Measurements from ENCODE around the gene EBPL. TPM values are rescaled to one million over a fixed set of nuclear protein-coding genes. Genes with fewer than 3 reads are reported as not detected.

The EBPL gene
- total and polyA plus RNA-seq, 3 experiments from 2014 or later, result 47.9 to 53.3 (median 51.6) TPM

GRCh38 chr13:49669735-49670309 lies 21.5 kb downstream of the EBPL start:
- Histone ChIP-seq H3K36me3 (ENCODE audit: insufficient read depth, low read length) (no peaks in the 10 kb centered on the region), H3K27me3 (ENCODE audit: insufficient read depth, low read length, poor library complexity, severe bottlenecking) (no peaks in the 10 kb centered on the region), H3K27ac (ENCODE audit: low read depth, low read length) (no peak overlapping the region), H3K4me3 (ENCODE audit: low read length) (no peak overlapping the region), H3K9me3 (ENCODE audit: low read length) (no peaks in the 10 kb centered on the region), H3K4me1 (ENCODE audit: insufficient read depth, low read length) (no peaks in the 10 kb centered on the region)
- Mint-ChIP-seq H3K27me3 (no peaks in the 10 kb centered on the region), H3K9me3 (no peaks in the 10 kb centered on the region), H3K27ac (peak overlapping the region in 1 of 8 donors; percentile 60), H3K4me1 (peaks cover 0 to 11% (median 0%) of the 10 kb centered on the region in 3 donors), H3K36me3 (peaks cover 0 to 27% (median 5%) of the 10 kb centered on the region in 3 donors), H3K4me3 (no peak overlapping the region)
- DNase-seq, result peak in 1 of 5 donors; percentile 12
- POLR2A ChIA-PET, result no interaction called here
- CTCF ChIA-PET, result interaction anchor here (0.7 to 1.2 kb wide), 4 partner anchors 13 to 179 kb away, joined by 3 read pairs; no protein-coding TSS in a partner anchor

- DNase-seq, result no peak
- Histone ChIP-seq H3K4me3 (ENCODE audit: low read length) (no peak overlapping the region), H3K9me3 (ENCODE audit: low read length) (no peaks in the 10 kb centered on the region), H3K36me3 (ENCODE audit: insufficient read depth, low read length) (no peaks in the 10 kb centered on the region), H3K4me1 (ENCODE audit: insufficient read depth, low read length) (no peaks in the 10 kb centered on the region), H3K27me3 (ENCODE audit: insufficient read depth, low read length, poor library complexity, severe bottlenecking) (no peaks in the 10 kb centered on the region), H3K27ac (ENCODE audit: low read depth, low read length) (no peak overlapping the region)
- Mint-ChIP-seq H3K4me1 (peaks cover 0 to 9% (median 0%) of the 10 kb centered on the region in 3 donors), H3K36me3 (peaks cover 0 to 32% (median 5%) of the 10 kb centered on the region in 3 donors), H3K9me3 (no peaks in the 10 kb centered on the region), H3K27me3 (no peaks in the 10 kb centered on the region), H3K27ac (peak overlapping the region in 1 of 8 donors; percentile 51), H3K4me3 (no peak overlapping the region)
- ChIA-PET POLR2A (no interaction called here), CTCF (no interaction called here)
These were observed 23.5 kb downstream of the EBPL start for GRCh38 chr13:49667773-49668172.

DNA sequence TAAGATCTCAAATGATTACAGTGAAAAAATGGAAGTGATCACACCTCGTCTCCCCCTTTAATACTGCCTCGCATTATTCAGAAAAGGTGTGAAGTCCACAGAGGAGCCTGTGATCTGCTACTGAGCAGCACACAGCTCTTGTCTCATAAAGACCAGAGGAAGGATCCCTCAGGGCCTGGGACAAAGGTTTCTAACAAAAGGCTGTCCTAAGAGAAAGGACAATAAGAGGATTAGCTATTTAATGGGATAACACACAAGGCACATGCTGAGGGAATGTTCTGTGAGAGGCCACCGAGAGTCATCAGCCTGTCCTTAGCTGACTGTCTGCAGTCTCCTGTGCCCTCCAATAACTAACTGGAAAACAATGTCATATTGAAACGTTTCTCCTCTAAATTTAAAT lies 26.7 kb downstream of the EBPL start:
- no peaks in the 10 kb centered on the region for H3K27me3 ChIP-seq (ENCODE audit: insufficient read depth, low read length, poor library complexity, severe bottlenecking)
- no peak overlapping the region for H3K27ac ChIP-seq (ENCODE audit: low read depth, low read length)
- no peak overlapping the region for H3K4me3 Mint-ChIP-seq
- no peaks in the 10 kb centered on the region for H3K27me3 Mint-ChIP-seq
- POLR2A ChIA-PET, result no interaction called here
- H3K27ac Mint-ChIP-seq, result peak overlapping the region in 1 of 8 donors; percentile 62
- no peaks in the 10 kb centered on the region for H3K4me1 ChIP-seq (ENCODE audit: insufficient read depth, low read length)
- H3K9me3 Mint-ChIP-seq, result no peaks in the 10 kb centered on the region
- no peak overlapping the region for H3K4me3 ChIP-seq (ENCODE audit: low read length)
- CTCF ChIA-PET, result interaction anchor here (0.7 kb wide), 1 partner anchor 1115 kb away, joined by 3 read pairs; no protein-coding TSS in a partner anchor
- H3K36me3 ChIP-seq (ENCODE audit: insufficient read depth, low read length), result no peaks in the 10 kb centered on the region
- peaks cover 0 to 2% (median 0%) of the 10 kb centered on the region in 3 donors for H3K4me1 Mint-ChIP-seq
- H3K9me3 ChIP-seq (ENCODE audit: low read length), result no peaks in the 10 kb centered on the region
- peaks cover 5 to 61% (median 9%) of the 10 kb centered on the region in 3 donors for H3K36me3 Mint-ChIP-seq
- no peak for DNase-seq

- H3K27me3 ChIP-seq (ENCODE audit: insufficient read depth, low read length, poor library complexity, severe bottlenecking), result no peaks in the 10 kb centered on the region
These were observed 34.0 kb downstream of the EBPL start for GRCh38 chr13:49657241-49657641.

DNA sequence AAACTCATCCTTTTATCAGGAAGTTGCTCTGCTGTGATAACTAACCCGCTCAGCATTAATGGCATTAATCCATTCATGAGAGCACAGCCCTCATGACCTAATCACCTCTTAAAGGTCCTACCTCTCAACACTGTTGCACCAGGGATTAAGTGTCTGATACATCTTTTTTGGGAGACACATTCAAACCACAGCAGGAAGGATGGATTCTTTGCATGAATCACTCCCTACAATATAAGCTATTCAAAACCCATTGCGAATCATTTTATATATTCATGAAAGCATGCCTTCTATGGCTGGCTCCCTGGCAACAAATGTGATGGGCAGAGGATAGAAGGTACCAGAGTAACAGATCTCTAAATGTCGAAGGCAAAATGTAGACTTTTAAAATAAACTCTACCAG lies 35.4 kb downstream of the EBPL start:
- Mint-ChIP-seq H3K9me3 (no peaks in the 10 kb centered on the region), H3K27ac (no peak overlapping the region), H3K36me3 (peaks cover 3 to 22% (median 8%) of the 10 kb centered on the region in 3 donors), H3K4me1 (peaks cover 0 to 2% (median 0%) of the 10 kb centered on the region in 3 donors), H3K27me3 (no peaks in the 10 kb centered on the region), H3K4me3 (no peak overlapping the region)
- POLR2A ChIA-PET, result no interaction called here
- CTCF ChIA-PET, result no interaction called here
- H3K27ac ChIP-seq (ENCODE audit: low read depth, low read length), result no peak overlapping the region
- no peak for DNase-seq
- H3K36me3 ChIP-seq (ENCODE audit: insufficient read depth, low read length), result no peaks in the 10 kb centered on the region
- no peaks in the 10 kb centered on the region for H3K27me3 ChIP-seq (ENCODE audit: insufficient read depth, low read length, poor library complexity, severe bottlenecking)
- H3K4me3 ChIP-seq (ENCODE audit: low read length), result no peak overlapping the region
- H3K4me1 ChIP-seq (ENCODE audit: insufficient read depth, low read length), result no peaks in the 10 kb centered on the region
- no peaks in the 10 kb centered on the region for H3K9me3 ChIP-seq (ENCODE audit: low read length)

More at GRCh38 chr13:49657241-49657641, 34.0 kb downstream of the EBPL start:
- no peak for DNase-seq
- Mint-ChIP-seq H3K27me3 (no peaks in the 10 kb centered on the region), H3K27ac (no peak overlapping the region), H3K4me3 (no peak overlapping the region), H3K9me3 (no peaks in the 10 kb centered on the region), H3K36me3 (peaks cover 8 to 33% (median 9%) of the 10 kb centered on the region in 3 donors), H3K4me1 (peaks cover 0 to 2% (median 0%) of the 10 kb centered on the region in 3 donors)
- Histone ChIP-seq H3K4me1 (ENCODE audit: insufficient read depth, low read length) (no peaks in the 10 kb centered on the region), H3K27ac (ENCODE audit: low read depth, low read length) (no peak overlapping the region), H3K4me3 (ENCODE audit: low read length) (no peak overlapping the region), H3K36me3 (ENCODE audit: insufficient read depth, low read length) (no peaks in the 10 kb centered on the region), H3K9me3 (ENCODE audit: low read length) (no peaks in the 10 kb centered on the region)
- ChIA-PET CTCF (no interaction called here), POLR2A (no interaction called here)

GRCh38 chr13:49654011-49654410 lies 37.3 kb downstream of the EBPL start:
- Mint-ChIP-seq H3K4me1 (peaks cover 0 to 2% (median 0%) of the 10 kb centered on the region in 3 donors), H3K27me3 (no peaks in the 10 kb centered on the region), H3K9me3 (no peaks in the 10 kb centered on the region), H3K36me3 (peaks cover 3 to 9% (median 8%) of the 10 kb centered on the region in 3 donors), H3K4me3 (no peak overlapping the region), H3K27ac (no peak overlapping the region)
- no peak overlapping the region for H3K4me3 ChIP-seq (ENCODE audit: low read length)
- no peak for DNase-seq
- POLR2A ChIA-PET, result no interaction called here
- H3K9me3 ChIP-seq (ENCODE audit: low read length), result no peaks in the 10 kb centered on the region
- H3K27ac ChIP-seq (ENCODE audit: low read depth, low read length), result no peak overlapping the region
- CTCF ChIA-PET, result no interaction called here
- H3K4me1 ChIP-seq (ENCODE audit: insufficient read depth, low read length), result no peaks in the 10 kb centered on the region
- no peaks in the 10 kb centered on the region for H3K36me3 ChIP-seq (ENCODE audit: insufficient read depth, low read length)
- H3K27me3 ChIP-seq (ENCODE audit: insufficient read depth, low read length, poor library complexity, severe bottlenecking), result no peaks in the 10 kb centered on the region

- Mint-ChIP-seq H3K27ac (no peak overlapping the region), H3K4me1 (peaks cover 0 to 2% (median 0%) of the 10 kb centered on the region in 3 donors), H3K4me3 (no peak overlapping the region), H3K27me3 (no peaks in the 10 kb centered on the region), H3K9me3 (no peaks in the 10 kb centered on the region), H3K36me3 (peaks cover 3 to 8% (median 5%) of the 10 kb centered on the region in 3 donors)
- DNase-seq, result no peak
- Histone ChIP-seq H3K36me3 (ENCODE audit: insufficient read depth, low read length) (no peaks in the 10 kb centered on the region), H3K4me1 (ENCODE audit: insufficient read depth, low read length) (no peaks in the 10 kb centered on the region), H3K27me3 (ENCODE audit: insufficient read depth, low read length, poor library complexity, severe bottlenecking) (no peaks in the 10 kb centered on the region), H3K4me3 (ENCODE audit: low read length) (no peak overlapping the region), H3K9me3 (ENCODE audit: low read length) (no peaks in the 10 kb centered on the region), H3K27ac (ENCODE audit: low read depth, low read length) (no peak overlapping the region)
- ChIA-PET CTCF (no interaction called here), POLR2A (no interaction called here)
These were observed 37.8 kb downstream of the EBPL start for GRCh38 chr13:49653478-49653877.

- Mint-ChIP-seq H3K27me3 (no peaks in the 10 kb centered on the region), H3K36me3 (peaks cover 0 to 4% (median 3%) of the 10 kb centered on the region in 3 donors), H3K4me3 (no peak overlapping the region), H3K4me1 (peaks cover 0 to 2% (median 0%) of the 10 kb centered on the region in 3 donors), H3K27ac (peak overlapping the region in 2 of 8 donors; percentile 46 to 79), H3K9me3 (no peaks in the 10 kb centered on the region)
- no peaks in the 10 kb centered on the region for H3K27me3 ChIP-seq (ENCODE audit: insufficient read depth, low read length, poor library complexity, severe bottlenecking)
- no peak overlapping the region for H3K27ac ChIP-seq (ENCODE audit: low read depth, low read length)
- no peak for DNase-seq
- ChIA-PET CTCF (interaction anchor here (0.9 kb wide), 1 partner anchor 12 kb away, joined by 3 read pairs; no protein-coding TSS in a partner anchor), POLR2A (no interaction called here)
- no peaks in the 10 kb centered on the region for H3K9me3 ChIP-seq (ENCODE audit: low read length)
- no peaks in the 10 kb centered on the region for H3K4me1 ChIP-seq (ENCODE audit: insufficient read depth, low read length)
- no peak overlapping the region for H3K4me3 ChIP-seq (ENCODE audit: low read length)
- H3K36me3 ChIP-seq (ENCODE audit: insufficient read depth, low read length), result no peaks in the 10 kb centered on the region
These were observed 38.7 kb downstream of the EBPL start for GRCh38 chr13:49652355-49653305.
